ENCODE results near the gene HMGN1. TPM values are rescaled to one million over a fixed set of nuclear protein-coding genes. Genes with fewer than 3 reads are reported as not detected.

Gene HMGN1
- total RNA-seq, 3 donors from 2014 or later (not counting 1 experiment from before 2014, with no cell fraction given) = 187 to 228 (median 219) TPM

DNA sequence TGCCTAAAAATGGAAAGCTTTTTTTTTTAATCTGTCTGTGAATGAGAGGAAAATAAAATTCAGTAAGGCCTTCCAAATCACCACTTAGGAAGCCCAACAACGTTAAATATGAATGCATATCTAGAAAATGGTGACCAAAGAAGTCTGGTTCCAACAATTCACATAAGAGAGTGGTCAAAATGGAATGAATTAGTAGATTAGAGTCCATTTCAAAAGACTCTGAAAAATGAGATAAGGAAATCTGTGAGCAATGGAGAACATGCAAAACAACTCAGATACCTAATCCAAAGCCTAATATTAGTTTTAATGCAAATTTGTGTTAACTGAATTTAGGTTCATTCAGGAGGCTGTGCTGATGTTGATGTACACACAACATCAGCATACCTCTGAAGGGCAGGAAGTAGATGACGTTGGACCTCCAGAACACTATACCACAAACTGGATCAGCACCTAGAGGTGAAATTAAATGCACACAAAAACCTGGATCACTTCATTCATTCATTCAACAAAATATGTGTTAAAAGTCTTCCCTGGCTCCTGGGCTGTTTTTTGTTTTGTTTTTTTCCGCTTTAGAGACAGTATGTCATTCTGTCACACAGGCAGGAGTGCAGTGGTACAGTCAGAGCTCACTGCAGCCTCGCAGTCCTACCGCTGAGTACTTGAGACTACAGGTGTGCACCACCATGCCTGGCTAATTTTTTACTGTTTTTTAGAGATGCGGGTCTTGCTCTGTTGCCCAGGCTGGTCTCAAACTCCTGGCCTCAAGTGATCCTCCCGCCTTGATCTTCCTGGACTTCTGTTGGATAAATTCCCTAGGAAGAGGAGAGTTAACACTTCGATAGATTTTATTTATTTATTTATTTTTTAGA is 30.6 kb downstream of the HMGN1 start:
- H3K27ac ChIP-seq (ENCODE audit: low read length) = no peak overlapping the region
- TF ChIP-seq, protein P1, sequence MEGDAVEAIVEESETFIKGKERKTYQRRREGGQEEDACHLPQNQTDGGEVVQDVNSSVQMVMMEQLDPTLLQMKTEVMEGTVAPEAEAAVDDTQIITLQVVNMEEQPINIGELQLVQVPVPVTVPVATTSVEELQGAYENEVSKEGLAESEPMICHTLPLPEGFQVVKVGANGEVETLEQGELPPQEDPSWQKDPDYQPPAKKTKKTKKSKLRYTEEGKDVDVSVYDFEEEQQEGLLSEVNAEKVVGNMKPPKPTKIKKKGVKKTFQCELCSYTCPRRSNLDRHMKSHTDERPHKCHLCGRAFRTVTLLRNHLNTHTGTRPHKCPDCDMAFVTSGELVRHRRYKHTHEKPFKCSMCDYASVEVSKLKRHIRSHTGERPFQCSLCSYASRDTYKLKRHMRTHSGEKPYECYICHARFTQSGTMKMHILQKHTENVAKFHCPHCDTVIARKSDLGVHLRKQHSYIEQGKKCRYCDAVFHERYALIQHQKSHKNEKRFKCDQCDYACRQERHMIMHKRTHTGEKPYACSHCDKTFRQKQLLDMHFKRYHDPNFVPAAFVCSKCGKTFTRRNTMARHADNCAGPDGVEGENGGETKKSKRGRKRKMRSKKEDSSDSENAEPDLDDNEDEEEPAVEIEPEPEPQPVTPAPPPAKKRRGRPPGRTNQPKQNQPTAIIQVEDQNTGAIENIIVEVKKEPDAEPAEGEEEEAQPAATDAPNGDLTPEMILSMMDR (IDR thresholded peaks at IDR 0.05) = no peak
- Mint-ChIP-seq H3K4me3 (no peak overlapping the region), H3K36me3 (no peaks in the 10 kb centered on the region), H3K27ac (no peak overlapping the region), H3K4me1 (peaks cover 8 to 19% of the 10 kb centered on the region in 2 donors), H3K9me3 (no peaks in the 10 kb centered on the region), H3K27me3 (ENCODE audit: low read depth in 2 of 2) (peaks cover 0 to 5% of the 10 kb centered on the region in 2 donors)
- 70% methylated on average over 7 of the region's 8 CpGs for WGBS (ENCODE audit: insufficient coverage)
- H3K27me3 ChIP-seq (ENCODE audit: control insufficient read depth, insufficient read depth, low read length) = no peaks in the 10 kb centered on the region
- no peak overlapping the region for H3K4me3 ChIP-seq (ENCODE audit: low read length)
- no peaks in the 10 kb centered on the region for H3K36me3 ChIP-seq (ENCODE audit: control insufficient read depth, insufficient read depth, low read length)
- no peaks in the 10 kb centered on the region for H3K9me3 ChIP-seq (ENCODE audit: control insufficient read depth, insufficient read depth, low read length)
- ATAC-seq (no peak), DNase-seq (no peak)
- intact Hi-C loops (cut with micrococcal nuclease) = no loop called here
- H3K4me1 ChIP-seq (ENCODE audit: control insufficient read depth, insufficient read depth, low read length) = peaks cover 10% of the 10 kb centered on the region

DNA sequence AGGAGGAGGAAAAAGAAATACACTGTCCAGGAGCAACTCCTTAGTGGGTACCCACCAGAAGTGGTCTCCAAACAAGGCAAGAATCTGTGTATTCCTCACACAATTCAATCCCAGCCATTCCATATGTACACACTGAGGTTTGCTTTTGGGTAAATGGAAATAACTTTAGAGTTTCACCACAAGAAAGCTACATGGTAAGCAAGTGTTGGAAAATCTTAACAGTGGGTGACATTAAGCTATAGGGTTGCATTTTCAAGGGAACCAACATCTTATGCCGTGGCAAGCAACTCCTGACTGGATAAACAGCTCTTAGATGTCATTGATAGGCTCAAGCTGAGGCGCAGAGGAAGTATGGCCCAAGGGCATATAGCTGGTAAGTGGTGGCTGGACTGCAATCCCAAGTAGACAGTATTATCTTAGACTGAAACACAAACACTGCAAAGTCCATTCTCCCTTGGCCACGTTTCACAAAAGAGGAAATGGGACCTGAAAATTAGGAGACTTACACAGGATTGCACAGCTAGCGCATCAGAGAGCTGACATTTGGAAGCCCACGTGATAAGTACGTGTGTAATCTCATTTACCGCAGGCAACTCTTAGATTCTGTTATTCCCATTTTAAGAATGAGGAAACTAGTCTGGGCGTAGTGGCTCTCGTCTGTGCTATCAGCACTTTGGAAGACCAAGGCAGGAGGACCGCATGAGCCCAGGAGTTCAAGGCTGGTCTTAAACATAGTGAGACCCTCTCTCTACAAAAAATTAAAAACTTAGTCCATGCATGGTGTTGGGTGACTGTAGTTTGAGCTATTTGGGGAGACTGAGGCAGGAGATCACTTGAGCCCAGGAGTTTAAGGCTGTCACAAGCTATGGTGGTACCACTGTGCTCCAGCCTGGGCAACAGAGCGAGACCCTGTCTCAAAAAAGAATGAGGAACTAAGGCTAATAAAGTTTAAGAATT is 31.5 kb downstream of the HMGN1 start:
- no peak overlapping the region for H3K27ac ChIP-seq (ENCODE audit: low read length)
- intact Hi-C loops (cut with micrococcal nuclease) = no loop called here
- no peak for ATAC-seq
- TF ChIP-seq, protein P1 (IDR thresholded peaks at IDR 0.05) = no peak
- DNase-seq = no peak
- H3K27me3 ChIP-seq (ENCODE audit: control insufficient read depth, insufficient read depth, low read length) = no peaks in the 10 kb centered on the region
- no peaks in the 10 kb centered on the region for H3K36me3 Mint-ChIP-seq
- peaks cover 0 to 5% of the 10 kb centered on the region in 2 donors for H3K27me3 Mint-ChIP-seq (ENCODE audit: low read depth in 2 of 2)
- 69% methylated on average over 11 of the region's 11 CpGs for WGBS (ENCODE audit: insufficient coverage)
- H3K4me3 Mint-ChIP-seq = no peak overlapping the region
- H3K4me1 ChIP-seq (ENCODE audit: control insufficient read depth, insufficient read depth, low read length) = peaks cover 10% of the 10 kb centered on the region
- peaks cover 9 to 19% of the 10 kb centered on the region in 2 donors for H3K4me1 Mint-ChIP-seq
- H3K27ac Mint-ChIP-seq = no peak overlapping the region
- H3K9me3 ChIP-seq (ENCODE audit: control insufficient read depth, insufficient read depth, low read length) = no peaks in the 10 kb centered on the region
- H3K4me3 ChIP-seq (ENCODE audit: low read length) = no peak overlapping the region
- no peaks in the 10 kb centered on the region for H3K9me3 Mint-ChIP-seq
- no peaks in the 10 kb centered on the region for H3K36me3 ChIP-seq (ENCODE audit: control insufficient read depth, insufficient read depth, low read length)

DNA sequence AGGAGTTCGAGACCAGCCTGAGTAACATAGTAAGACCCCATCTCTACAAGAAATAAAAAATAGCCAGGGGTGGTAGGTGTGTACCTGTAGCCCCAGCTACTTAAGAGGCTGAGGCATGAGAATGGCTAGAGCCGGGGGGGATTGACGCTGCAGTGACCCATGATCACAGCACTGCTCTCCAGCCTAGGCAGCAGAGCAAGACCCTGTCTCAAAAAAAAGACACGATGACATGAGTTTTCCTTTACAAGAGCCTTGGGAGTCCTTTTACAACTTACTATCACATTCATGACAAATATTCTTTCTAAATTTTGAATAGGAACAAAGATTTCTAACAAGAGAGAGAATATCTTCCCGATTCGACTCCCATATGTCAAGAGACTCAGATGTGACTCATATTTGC is 32.2 kb downstream of the HMGN1 start:
- ATAC-seq = no peak
- Mint-ChIP-seq H3K4me1 (peaks cover 16 to 26% of the 10 kb centered on the region in 2 donors), H3K4me3 (no peak overlapping the region), H3K27me3 (ENCODE audit: low read depth in 2 of 2) (peaks cover 0 to 4% of the 10 kb centered on the region in 2 donors), H3K9me3 (no peaks in the 10 kb centered on the region), H3K36me3 (peaks cover 5% of the 10 kb centered on the region), H3K27ac (no peak overlapping the region)
- H3K4me3 ChIP-seq (ENCODE audit: low read length) = no peak overlapping the region
- no peaks in the 10 kb centered on the region for H3K36me3 ChIP-seq (ENCODE audit: control insufficient read depth, insufficient read depth, low read length)
- TF ChIP-seq, protein P1 (IDR thresholded peaks at IDR 0.05) = no peak
- intact Hi-C loops (cut with micrococcal nuclease) = no loop called here
- H3K9me3 ChIP-seq (ENCODE audit: control insufficient read depth, insufficient read depth, low read length) = no peaks in the 10 kb centered on the region
- H3K4me1 ChIP-seq (ENCODE audit: control insufficient read depth, insufficient read depth, low read length) = peaks cover 10% of the 10 kb centered on the region
- no peaks in the 10 kb centered on the region for H3K27me3 ChIP-seq (ENCODE audit: control insufficient read depth, insufficient read depth, low read length)
- no peak overlapping the region for H3K27ac ChIP-seq (ENCODE audit: low read length)
- WGBS (ENCODE audit: insufficient coverage) = 90% methylated on average over 6 of the region's 6 CpGs
- DNase-seq = no peak

Measured in natural killer cell (primary cell).